ENCODE measurements around the gene VSTM2L.

The VSTM2L gene

GRCh38 chr20:37878835-37879599, 23.9 kb upstream of the VSTM2L start:
- no peak for DNase-seq (ENCODE audit: low read depth in 2 of 3, low spot score in 1 of 3)

- no peak for DNase-seq (ENCODE audit: low read depth in 2 of 3, low spot score in 1 of 3)
Observed at GRCh38 chr20:37879843-37880242, 23.1 kb upstream of the VSTM2L start.

GRCh38 chr20:37880726-37881591, 22.0 kb upstream of the VSTM2L start:
- no peak for DNase-seq (ENCODE audit: low read depth in 2 of 3, low spot score in 1 of 3)

- DNase-seq (ENCODE audit: low read depth in 2 of 3, low spot score in 1 of 3), result no peak
Observed at GRCh38 chr20:37881601-37882343, 21.2 kb upstream of the VSTM2L start.

GRCh38 chr20:37882961-37883712, 19.8 kb upstream of the VSTM2L start:
- no peak for DNase-seq (ENCODE audit: low read depth in 2 of 3, low spot score in 1 of 3)

GRCh38 chr20:37885042-37885441, 17.9 kb upstream of the VSTM2L start:
- DNase-seq (ENCODE audit: low read depth in 2 of 3, low spot score in 1 of 3), result no peak

- no peak for DNase-seq (ENCODE audit: low read depth in 2 of 3, low spot score in 1 of 3)
Observed at GRCh38 chr20:37885593-37886503, 17.1 kb upstream of the VSTM2L start.

- DNase-seq (ENCODE audit: low read depth in 2 of 3, low spot score in 1 of 3), result no peak
Observed at GRCh38 chr20:37886851-37887297, 16.1 kb upstream of the VSTM2L start.

- DNase-seq (ENCODE audit: low read depth in 2 of 3, low spot score in 1 of 3), result no peak
Observed at GRCh38 chr20:37888641-37889040, 14.3 kb upstream of the VSTM2L start.

- DNase-seq (ENCODE audit: low read depth in 2 of 3, low spot score in 1 of 3), result no peak
Observed at GRCh38 chr20:37890108-37890507, 12.8 kb upstream of the VSTM2L start.

- DNase-seq (ENCODE audit: low read depth in 2 of 3, low spot score in 1 of 3), result no peak
Observed at GRCh38 chr20:37890643-37891042, 12.3 kb upstream of the VSTM2L start.

GRCh38 chr20:37892001-37892400, 10.9 kb upstream of the VSTM2L start:
- DNase-seq (ENCODE audit: low read depth in 2 of 3, low spot score in 1 of 3), result no peak

GRCh38 chr20:37893566-37894241, 9.2 kb upstream of the VSTM2L start:
- DNase-seq (ENCODE audit: low read depth in 2 of 3, low spot score in 1 of 3), result no peak

GRCh38 chr20:37894454-37894853, 8.5 kb upstream of the VSTM2L start:
- DNase-seq (ENCODE audit: low read depth in 2 of 3, low spot score in 1 of 3), result no peak

GRCh38 chr20:37895166-37895565, 7.8 kb upstream of the VSTM2L start:
- no peak for DNase-seq (ENCODE audit: low read depth in 2 of 3, low spot score in 1 of 3)

GRCh38 chr20:37896932-37897548, 5.9 kb upstream of the VSTM2L start:
- no peak for DNase-seq (ENCODE audit: low read depth in 2 of 3, low spot score in 1 of 3)

- no peak for DNase-seq (ENCODE audit: low read depth in 2 of 3, low spot score in 1 of 3)
Observed at GRCh38 chr20:37898233-37899104, 4.5 kb upstream of the VSTM2L start.

Data from stimulated activated CD4-positive, alpha-beta T cell treated with anti-CD3 and anti-CD28 coated beads, Interleukin-12 subunit alpha, Interleukin-12 subunit beta, amount 100 ng/mL, for 48 hours (primary cell).